ENCODE results near the gene OLFML1.

Gene OLFML1

DNA sequence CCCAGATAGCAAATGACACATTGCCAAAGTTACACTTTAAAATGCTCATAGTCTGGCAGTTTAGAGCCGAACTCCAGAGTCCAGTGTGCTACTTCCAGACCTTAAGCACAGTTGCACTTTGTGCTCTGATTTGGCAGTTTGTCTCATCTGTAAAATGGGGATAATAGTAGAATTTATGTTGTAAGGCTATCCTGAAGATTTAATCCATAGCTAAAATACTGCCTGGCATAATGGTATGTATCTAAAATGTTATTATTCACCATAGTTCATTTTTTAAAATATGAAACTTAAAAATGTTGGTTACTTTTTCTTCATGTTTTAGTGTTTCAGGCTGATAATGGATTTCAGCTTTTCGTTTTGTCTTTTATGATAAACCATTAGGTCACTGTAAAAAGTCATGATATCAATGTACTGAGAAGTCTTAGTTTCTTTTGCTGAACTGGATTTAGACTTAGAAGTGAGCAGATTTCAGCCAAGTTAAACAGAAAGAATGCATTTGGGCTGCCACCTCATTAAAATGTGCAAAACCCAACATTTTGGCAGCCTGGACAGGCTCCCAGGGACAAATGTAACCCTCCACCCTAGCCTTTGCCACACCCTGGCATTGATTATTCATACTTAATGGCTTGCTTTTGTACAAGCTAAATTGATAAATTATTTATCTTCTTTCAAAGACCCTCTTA, 933 bp downstream of the OLFML1 start:
- no peak overlapping the region for H3K4me3 ChIP-seq (ENCODE audit: low read length)
- H4K20me1 ChIP-seq (ENCODE audit: insufficient read depth, low read length) = no peaks in the 10 kb centered on the region
- TF ChIP-seq EZH2phosphoT487 (IDR thresholded peaks at IDR 0.05; ENCODE audit: low read depth) = no peak
- TF ChIP-seq, protein P1, sequence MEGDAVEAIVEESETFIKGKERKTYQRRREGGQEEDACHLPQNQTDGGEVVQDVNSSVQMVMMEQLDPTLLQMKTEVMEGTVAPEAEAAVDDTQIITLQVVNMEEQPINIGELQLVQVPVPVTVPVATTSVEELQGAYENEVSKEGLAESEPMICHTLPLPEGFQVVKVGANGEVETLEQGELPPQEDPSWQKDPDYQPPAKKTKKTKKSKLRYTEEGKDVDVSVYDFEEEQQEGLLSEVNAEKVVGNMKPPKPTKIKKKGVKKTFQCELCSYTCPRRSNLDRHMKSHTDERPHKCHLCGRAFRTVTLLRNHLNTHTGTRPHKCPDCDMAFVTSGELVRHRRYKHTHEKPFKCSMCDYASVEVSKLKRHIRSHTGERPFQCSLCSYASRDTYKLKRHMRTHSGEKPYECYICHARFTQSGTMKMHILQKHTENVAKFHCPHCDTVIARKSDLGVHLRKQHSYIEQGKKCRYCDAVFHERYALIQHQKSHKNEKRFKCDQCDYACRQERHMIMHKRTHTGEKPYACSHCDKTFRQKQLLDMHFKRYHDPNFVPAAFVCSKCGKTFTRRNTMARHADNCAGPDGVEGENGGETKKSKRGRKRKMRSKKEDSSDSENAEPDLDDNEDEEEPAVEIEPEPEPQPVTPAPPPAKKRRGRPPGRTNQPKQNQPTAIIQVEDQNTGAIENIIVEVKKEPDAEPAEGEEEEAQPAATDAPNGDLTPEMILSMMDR (IDR thresholded peaks at IDR 0.05; ENCODE audit: low read depth, low read length) = no peak
- H3K27ac ChIP-seq (ENCODE audit: low read length) = no peak overlapping the region
- H3K36me3 ChIP-seq (replicated peaks; ENCODE audit: low read depth, low read length) = no peaks in the 10 kb centered on the region
- H3K27me3 ChIP-seq (ENCODE audit: low read depth, low read length) = no peaks in the 10 kb centered on the region; the same call in 1 of the 2 replicates
- H3K9ac ChIP-seq (ENCODE audit: low read length) = no peak overlapping the region
- H2AFZ ChIP-seq (ENCODE audit: low read depth, low read length) = no peak overlapping the region
- no peaks in the 10 kb centered on the region for H3K79me2 ChIP-seq (ENCODE audit: low read length)
- no peaks in the 10 kb centered on the region for H3K9me3 ChIP-seq (ENCODE audit: insufficient read depth, low read length)
- H3K4me1 ChIP-seq (ENCODE audit: low read length) = no peaks in the 10 kb centered on the region
- H3K4me2 ChIP-seq (ENCODE audit: low read length) = no peak overlapping the region

DNA sequence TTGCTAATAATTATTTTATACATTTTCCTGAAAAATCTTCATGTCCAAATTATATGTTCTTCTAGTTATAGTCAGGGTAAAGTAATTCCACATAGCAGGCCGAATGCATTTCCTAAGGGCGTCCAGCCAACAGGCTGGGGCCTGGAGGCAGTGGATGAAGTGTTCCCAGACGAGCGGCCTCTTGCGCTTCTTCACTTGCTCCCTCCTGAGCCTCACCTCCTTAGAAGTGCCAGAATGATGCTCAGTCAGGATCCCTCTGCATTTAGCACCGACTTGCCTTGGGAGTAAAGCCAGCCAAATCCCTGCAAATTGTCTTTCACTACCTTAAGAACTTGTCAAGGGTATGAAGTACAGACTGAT, 1.5 kb downstream of the OLFML1 start:
- H3K9ac ChIP-seq (ENCODE audit: low read length) = no peak overlapping the region
- TF ChIP-seq, protein P1 (IDR thresholded peaks at IDR 0.05; ENCODE audit: low read depth, low read length) = no peak
- TF ChIP-seq EZH2phosphoT487 (IDR thresholded peaks at IDR 0.05; ENCODE audit: low read depth) = no peak
- H3K36me3 ChIP-seq (replicated peaks; ENCODE audit: low read depth, low read length) = no peaks in the 10 kb centered on the region
- H3K4me2 ChIP-seq (ENCODE audit: low read length) = no peak overlapping the region
- no peaks in the 10 kb centered on the region for H3K79me2 ChIP-seq (ENCODE audit: low read length)
- H3K4me3 ChIP-seq (ENCODE audit: low read length) = no peak overlapping the region
- H4K20me1 ChIP-seq (ENCODE audit: insufficient read depth, low read length) = no peaks in the 10 kb centered on the region
- no peak overlapping the region for H2AFZ ChIP-seq (ENCODE audit: low read depth, low read length)
- no peaks in the 10 kb centered on the region; the same call in 1 of the 2 replicates for H3K27me3 ChIP-seq (ENCODE audit: low read depth, low read length)
- no peaks in the 10 kb centered on the region for H3K4me1 ChIP-seq (ENCODE audit: low read length)
- no peak overlapping the region for H3K27ac ChIP-seq (ENCODE audit: low read length)
- H3K9me3 ChIP-seq (ENCODE audit: insufficient read depth, low read length) = no peaks in the 10 kb centered on the region

DNA sequence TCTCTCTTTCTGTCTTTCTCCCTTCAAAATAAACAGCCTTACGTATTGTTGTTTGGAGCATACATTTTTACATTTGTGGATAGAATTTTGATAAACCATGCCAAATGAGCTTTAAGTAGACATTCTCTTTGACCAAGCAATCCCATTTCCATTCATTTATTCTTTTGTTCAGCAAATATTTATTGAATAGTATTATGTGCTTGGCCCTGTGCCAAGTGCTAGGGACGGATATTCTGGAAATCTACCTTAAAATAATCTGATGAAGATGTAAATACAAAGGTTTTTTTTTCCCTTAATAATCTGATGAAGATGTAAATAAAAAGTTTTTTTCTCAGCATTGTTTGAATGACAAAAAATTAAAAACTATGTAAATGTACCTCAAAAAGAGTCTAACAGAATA, 2.1 kb downstream of the OLFML1 start:
- H3K79me2 ChIP-seq (ENCODE audit: low read length) = no peaks in the 10 kb centered on the region
- no peaks in the 10 kb centered on the region for H3K36me3 ChIP-seq (replicated peaks; ENCODE audit: low read depth, low read length)
- no peak overlapping the region for H3K27ac ChIP-seq (ENCODE audit: low read length)
- H3K9ac ChIP-seq (ENCODE audit: low read length) = no peak overlapping the region
- no peaks in the 10 kb centered on the region for H3K4me1 ChIP-seq (ENCODE audit: low read length)
- H4K20me1 ChIP-seq (ENCODE audit: insufficient read depth, low read length) = no peaks in the 10 kb centered on the region
- no peak overlapping the region for H3K4me2 ChIP-seq (ENCODE audit: low read length)
- no peaks in the 10 kb centered on the region; the same call in 1 of the 2 replicates for H3K27me3 ChIP-seq (ENCODE audit: low read depth, low read length)
- H3K9me3 ChIP-seq (ENCODE audit: insufficient read depth, low read length) = no peaks in the 10 kb centered on the region
- no peak overlapping the region for H3K4me3 ChIP-seq (ENCODE audit: low read length)
- TF ChIP-seq, protein P1 (IDR thresholded peaks at IDR 0.05; ENCODE audit: low read depth, low read length) = no peak
- TF ChIP-seq EZH2phosphoT487 (IDR thresholded peaks at IDR 0.05; ENCODE audit: low read depth) = no peak
- no peak overlapping the region for H2AFZ ChIP-seq (ENCODE audit: low read depth, low read length)

DNA sequence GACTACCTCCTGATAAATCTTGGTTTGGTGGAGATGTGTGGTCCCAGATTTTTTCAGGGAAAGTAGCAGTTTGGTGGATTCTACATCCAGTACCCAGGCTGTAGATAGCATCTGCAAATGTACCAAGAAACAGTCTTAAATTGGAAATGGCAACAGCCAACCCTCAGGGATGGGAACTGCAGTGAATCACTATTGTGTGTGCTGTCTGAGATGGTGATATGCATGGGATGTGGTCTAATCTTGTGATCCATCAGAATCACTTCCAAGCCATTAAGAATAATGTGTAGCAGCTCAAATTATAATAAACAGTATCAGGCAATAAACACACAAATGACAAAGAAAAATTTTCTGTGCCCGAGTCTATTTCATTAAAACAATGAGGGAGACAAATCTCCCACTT, 3.4 kb downstream of the OLFML1 start:
- H3K4me3 ChIP-seq (ENCODE audit: low read length) = no peak overlapping the region
- no peaks in the 10 kb centered on the region for H3K79me2 ChIP-seq (ENCODE audit: low read length)
- no peaks in the 10 kb centered on the region for H4K20me1 ChIP-seq (ENCODE audit: insufficient read depth, low read length)
- H3K9ac ChIP-seq (ENCODE audit: low read length) = no peak overlapping the region
- no peaks in the 10 kb centered on the region for H3K36me3 ChIP-seq (replicated peaks; ENCODE audit: low read depth, low read length)
- no peak overlapping the region for H3K4me2 ChIP-seq (ENCODE audit: low read length)
- no peak overlapping the region for H2AFZ ChIP-seq (ENCODE audit: low read depth, low read length)
- H3K4me1 ChIP-seq (ENCODE audit: low read length) = no peaks in the 10 kb centered on the region
- no peaks in the 10 kb centered on the region for H3K9me3 ChIP-seq (ENCODE audit: insufficient read depth, low read length)
- TF ChIP-seq, protein P1 (IDR thresholded peaks at IDR 0.05; ENCODE audit: low read depth, low read length) = no peak
- TF ChIP-seq EZH2phosphoT487 (IDR thresholded peaks at IDR 0.05; ENCODE audit: low read depth) = no peak
- no peak overlapping the region for H3K27ac ChIP-seq (ENCODE audit: low read length)
- no peaks in the 10 kb centered on the region for H3K27me3 ChIP-seq (ENCODE audit: low read depth, low read length)

Data from OCI-LY3 (cell line).